ENCODE data around the gene XPR1. TPM values are rescaled to one million over a fixed set of nuclear protein-coding genes. Genes with fewer than 3 reads are reported as not detected.
"Not testable (repeated sequence)": the region's sequence is repeated elsewhere in the genome, so short reads cannot be mapped to it uniquely, and the experiment has no call there.

Gene XPR1
- total RNA-seq, 4 donors from 2014 or later: 17.2 to 28.3 (median 26.6) TPM

- 40 to 100% methylated on average over 1 to 3 of the region's 7 CpGs for WGBS, 2 donors (ENCODE audit: low coverage in 1 of 2)
- peaks cover 0 to 3% (median 0%) of the 10 kb centered on the region in 3 donors for H3K9me3 ChIP-seq
Measured at GRCh38 chr1:180680558-180681144, 48.8 kb downstream of the XPR1 start.

GRCh38 chr1:180683117-180683516, 51.3 kb downstream of the XPR1 start:
- not testable (repeated sequence) for ATAC-seq, H3K36me3 ChIP-seq
- 90% methylated on average over 2 of the region's 3 CpGs; no CpG with 5 or more reads in 1 of the 2 donors for WGBS, 2 donors (ENCODE audit: low coverage in 1 of 2)

More at GRCh38 chr1:180680558-180681144, 48.8 kb downstream of the XPR1 start:
- TF ChIP-seq EP300 (IDR thresholded peaks at IDR 0.05): no peak
- TF ChIP-seq, protein P1, sequence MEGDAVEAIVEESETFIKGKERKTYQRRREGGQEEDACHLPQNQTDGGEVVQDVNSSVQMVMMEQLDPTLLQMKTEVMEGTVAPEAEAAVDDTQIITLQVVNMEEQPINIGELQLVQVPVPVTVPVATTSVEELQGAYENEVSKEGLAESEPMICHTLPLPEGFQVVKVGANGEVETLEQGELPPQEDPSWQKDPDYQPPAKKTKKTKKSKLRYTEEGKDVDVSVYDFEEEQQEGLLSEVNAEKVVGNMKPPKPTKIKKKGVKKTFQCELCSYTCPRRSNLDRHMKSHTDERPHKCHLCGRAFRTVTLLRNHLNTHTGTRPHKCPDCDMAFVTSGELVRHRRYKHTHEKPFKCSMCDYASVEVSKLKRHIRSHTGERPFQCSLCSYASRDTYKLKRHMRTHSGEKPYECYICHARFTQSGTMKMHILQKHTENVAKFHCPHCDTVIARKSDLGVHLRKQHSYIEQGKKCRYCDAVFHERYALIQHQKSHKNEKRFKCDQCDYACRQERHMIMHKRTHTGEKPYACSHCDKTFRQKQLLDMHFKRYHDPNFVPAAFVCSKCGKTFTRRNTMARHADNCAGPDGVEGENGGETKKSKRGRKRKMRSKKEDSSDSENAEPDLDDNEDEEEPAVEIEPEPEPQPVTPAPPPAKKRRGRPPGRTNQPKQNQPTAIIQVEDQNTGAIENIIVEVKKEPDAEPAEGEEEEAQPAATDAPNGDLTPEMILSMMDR (IDR thresholded peaks at IDR 0.05): no peak
- TF ChIP-seq POLR2AphosphoS5 (IDR thresholded peaks at IDR 0.05): no peak
- TF ChIP-seq POLR2A (IDR thresholded peaks at IDR 0.05): no peak
- H3K4me3 ChIP-seq: no peak overlapping the region
- no peaks in the 10 kb centered on the region for H3K36me3 ChIP-seq
- H3K4me1 ChIP-seq: peaks cover 0 to 1% (median 0%) of the 10 kb centered on the region in 3 donors
- ATAC-seq: no peak
- H3K27ac ChIP-seq: no peak overlapping the region
- H3K27me3 ChIP-seq: no peaks in the 10 kb centered on the region

DNA sequence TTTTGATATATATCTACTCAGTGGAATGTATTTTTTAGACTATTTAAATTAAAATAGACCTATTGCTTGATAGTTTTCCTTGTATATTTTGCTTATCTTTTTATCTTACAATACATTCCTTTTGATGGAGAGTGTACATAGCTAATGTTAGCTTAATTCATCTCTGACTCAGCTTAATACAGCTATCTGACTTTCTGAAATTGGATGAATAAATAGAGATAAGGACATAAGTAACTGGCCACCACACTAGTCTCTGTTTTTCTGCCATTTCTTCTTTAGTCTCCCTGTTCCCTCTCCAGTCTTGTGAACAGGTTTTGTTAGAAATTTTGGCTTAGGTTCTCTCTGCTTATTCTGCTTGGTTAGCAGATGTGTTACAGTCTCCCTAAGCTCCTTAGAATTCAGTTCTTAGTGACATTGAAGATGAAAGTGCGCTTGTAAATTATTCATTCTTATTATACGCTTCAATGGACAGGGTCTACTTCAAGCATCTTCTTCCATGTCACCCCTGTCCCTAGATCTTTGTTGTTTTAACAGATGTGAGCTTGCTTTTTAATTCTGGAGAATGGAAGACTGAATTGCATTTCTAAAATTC, 59.6 kb downstream of the XPR1 start:
- no peak overlapping the region for H3K4me3 ChIP-seq
- no peaks in the 10 kb centered on the region for H3K36me3 ChIP-seq
- H3K27ac ChIP-seq: no peak overlapping the region
- H3K27me3 ChIP-seq: no peaks in the 10 kb centered on the region
- TF ChIP-seq, protein P1 (IDR thresholded peaks at IDR 0.05): no peak
- TF ChIP-seq POLR2AphosphoS5 (IDR thresholded peaks at IDR 0.05) (no peak), POLR2A (IDR thresholded peaks at IDR 0.05) (no peak), EP300 (IDR thresholded peaks at IDR 0.05) (no peak)
- peaks cover 0 to 2% (median 0%) of the 10 kb centered on the region in 3 donors for H3K9me3 ChIP-seq
- 49 to 58% methylated on average over 2 of the region's 2 CpGs for WGBS, 2 donors (ENCODE audit: low coverage in 1 of 2)
- peaks cover 0 to 11% (median 0%) of the 10 kb centered on the region in 3 donors for H3K4me1 ChIP-seq
- ATAC-seq: no peak

More at GRCh38 chr1:180683117-180683516, 51.3 kb downstream of the XPR1 start:
- not testable (repeated sequence) for H3K27ac ChIP-seq, H3K27me3 ChIP-seq, H3K4me1 ChIP-seq, H3K4me3 ChIP-seq, H3K9me3 ChIP-seq

DNA sequence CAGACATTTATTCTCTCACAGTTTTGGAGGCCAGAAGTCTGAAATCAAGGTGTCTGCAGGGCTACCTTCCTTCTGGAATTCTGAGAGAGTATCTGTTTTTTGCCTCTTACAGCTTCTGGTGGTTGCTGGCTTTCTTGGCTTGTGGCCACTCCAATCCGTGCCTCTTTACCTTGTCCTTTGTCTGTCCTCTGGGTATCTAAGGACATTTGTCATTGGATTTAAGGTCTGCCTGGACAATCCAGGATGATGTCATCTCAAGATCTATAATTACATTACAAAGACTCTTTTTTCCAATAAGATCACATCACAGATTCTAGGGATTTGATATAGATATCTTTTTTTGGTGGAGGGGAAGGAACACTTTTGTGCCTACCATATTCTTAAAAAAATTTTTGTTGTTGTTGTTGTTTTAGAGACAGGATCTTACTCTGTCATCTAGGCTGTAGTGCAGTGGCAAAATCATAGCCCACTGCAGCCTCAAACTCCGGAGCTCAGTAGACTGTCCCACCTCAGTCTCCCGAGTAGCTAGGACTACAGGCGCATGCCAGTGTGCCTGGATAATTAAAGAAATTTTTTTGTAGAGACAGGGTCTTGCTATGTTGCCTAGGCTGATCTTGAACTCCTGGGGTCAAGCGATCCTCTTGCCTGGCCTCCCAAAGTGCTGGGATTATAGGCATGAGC, 61.9 kb downstream of the XPR1 start:
- TF ChIP-seq EP300 (IDR thresholded peaks at IDR 0.05) (no peak), POLR2AphosphoS5 (IDR thresholded peaks at IDR 0.05) (no peak), POLR2A (IDR thresholded peaks at IDR 0.05) (no peak)
- TF ChIP-seq, protein P1 (IDR thresholded peaks at IDR 0.05): no peak
- peaks cover 0 to 24% (median 0%) of the 10 kb centered on the region in 3 donors for H3K9me3 ChIP-seq
- no peak overlapping the region for H3K27ac ChIP-seq
- H3K4me3 ChIP-seq: no peak overlapping the region
- H3K4me1 ChIP-seq: peaks cover 0 to 11% (median 0%) of the 10 kb centered on the region in 3 donors
- 83 to 86% methylated on average over 1 to 5 of the region's 5 CpGs for WGBS, 2 donors (ENCODE audit: low coverage in 1 of 2)
- no peaks in the 10 kb centered on the region for H3K27me3 ChIP-seq
- no peak for ATAC-seq
- no peaks in the 10 kb centered on the region for H3K36me3 ChIP-seq

- H3K36me3 ChIP-seq: no peaks in the 10 kb centered on the region
- TF ChIP-seq POLR2A (IDR thresholded peaks at IDR 0.05) (no peak), POLR2AphosphoS5 (IDR thresholded peaks at IDR 0.05) (no peak), EP300 (IDR thresholded peaks at IDR 0.05) (no peak)
- TF ChIP-seq, protein P1 (IDR thresholded peaks at IDR 0.05): no peak
- peaks cover 0 to 11% (median 0%) of the 10 kb centered on the region in 3 donors for H3K4me1 ChIP-seq
- H3K9me3 ChIP-seq: peaks cover 0 to 27% (median 0%) of the 10 kb centered on the region in 3 donors
- no peaks in the 10 kb centered on the region for H3K27me3 ChIP-seq
- WGBS, 2 donors (ENCODE audit: low coverage in 1 of 2): 90% methylated on average over 2 of the region's 8 CpGs; no CpG with 5 or more reads in 1 of the 2 donors
- ATAC-seq: no peak
- no peak overlapping the region for H3K27ac ChIP-seq
- H3K4me3 ChIP-seq: no peak overlapping the region
Measured at GRCh38 chr1:180695282-180695681, 63.5 kb downstream of the XPR1 start.

All from gastroesophageal sphincter (tissue), 4 donors.